ENCODE data around the gene TMEM61. TPM values are rescaled to one million over a fixed set of nuclear protein-coding genes. Genes with fewer than 3 reads are reported as not detected.
"Not testable (repeated sequence)": the region's sequence is repeated elsewhere in the genome, so short reads cannot be mapped to it uniquely, and the experiment has no call there.

TMEM61 gene
- total RNA-seq, 1 experiment from 2014 or later: 0.17 TPM

DNA sequence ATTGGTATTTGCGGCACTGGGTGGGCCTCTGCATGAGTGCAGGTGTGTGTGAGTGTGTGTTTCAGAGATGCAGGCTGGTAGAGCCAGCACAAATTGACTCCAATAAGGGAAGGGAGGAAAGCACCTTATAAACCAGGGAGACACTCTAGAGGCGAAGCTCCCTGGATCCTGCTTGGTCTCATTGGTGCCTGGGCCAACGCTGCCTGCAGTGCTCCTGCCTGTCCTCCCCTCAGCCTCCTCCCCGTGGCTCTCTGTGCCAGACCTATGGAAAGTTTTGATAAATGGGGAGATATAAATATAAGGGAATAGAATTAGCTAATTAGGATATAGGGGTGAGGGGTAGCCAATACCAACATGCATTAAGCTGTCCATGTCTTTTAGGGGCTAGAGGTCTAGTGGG is 20.9 kb downstream of the TMEM61 start:
- DNase-seq (ENCODE audit: low spot score): no peak

DNA sequence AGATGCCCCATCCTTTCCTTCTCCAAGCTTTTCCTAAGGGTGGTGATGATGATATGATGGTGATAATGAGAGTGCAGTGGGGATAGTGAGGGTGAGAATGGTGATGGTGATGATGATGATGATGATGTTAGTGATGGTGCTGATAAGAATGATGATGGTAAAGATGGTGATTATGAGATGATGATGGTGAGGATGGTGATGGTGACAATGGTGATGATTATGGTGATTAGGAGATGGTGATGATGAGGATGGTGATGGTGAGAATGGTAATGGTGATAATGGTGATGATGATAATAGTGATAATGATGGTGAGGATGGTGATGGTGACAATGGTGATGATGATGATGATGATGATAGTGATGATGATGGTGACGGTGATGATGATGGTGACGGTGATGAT is 22.3 kb downstream of the TMEM61 start:
- DNase-seq (ENCODE audit: low spot score): no peak

DNA sequence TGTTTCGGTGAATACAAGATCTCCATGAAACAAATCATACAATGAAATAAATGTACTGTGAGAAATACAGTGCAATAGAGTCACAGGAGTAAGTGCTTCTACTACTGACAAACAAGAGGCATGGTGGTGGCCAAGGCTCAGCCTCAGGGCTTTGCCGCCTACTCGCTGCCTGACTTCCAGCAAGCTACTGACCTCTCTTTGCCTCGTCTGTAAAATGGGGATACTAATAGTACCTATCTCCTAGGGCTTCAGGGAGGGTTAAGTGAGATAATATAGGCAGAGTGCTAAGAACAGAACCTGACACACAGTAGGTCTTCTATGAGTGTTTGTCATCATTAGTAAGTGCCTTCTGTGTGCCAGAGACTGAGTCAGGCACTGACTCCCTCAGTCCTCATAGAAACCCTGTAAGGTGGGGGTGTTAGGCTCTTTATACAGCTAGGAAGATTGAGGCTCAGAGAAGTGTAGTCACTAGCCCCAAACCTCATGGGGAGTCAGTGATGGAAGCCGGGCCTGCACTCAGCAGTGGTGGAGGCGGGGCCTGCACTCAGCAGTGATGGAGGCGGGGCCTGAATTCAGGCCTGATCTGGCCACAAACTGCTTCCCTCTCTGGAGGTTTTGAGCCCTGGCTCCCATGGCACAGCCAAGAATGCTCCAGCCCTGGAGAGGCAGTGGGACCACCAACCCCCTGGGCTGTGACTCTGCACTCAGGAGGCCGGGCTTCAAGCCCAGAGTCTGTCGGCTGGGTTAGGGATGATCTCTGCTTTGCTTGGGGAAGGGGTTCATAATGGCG is 25.1 kb downstream of the TMEM61 start:
- no peak for DNase-seq (ENCODE audit: low spot score)

DNA sequence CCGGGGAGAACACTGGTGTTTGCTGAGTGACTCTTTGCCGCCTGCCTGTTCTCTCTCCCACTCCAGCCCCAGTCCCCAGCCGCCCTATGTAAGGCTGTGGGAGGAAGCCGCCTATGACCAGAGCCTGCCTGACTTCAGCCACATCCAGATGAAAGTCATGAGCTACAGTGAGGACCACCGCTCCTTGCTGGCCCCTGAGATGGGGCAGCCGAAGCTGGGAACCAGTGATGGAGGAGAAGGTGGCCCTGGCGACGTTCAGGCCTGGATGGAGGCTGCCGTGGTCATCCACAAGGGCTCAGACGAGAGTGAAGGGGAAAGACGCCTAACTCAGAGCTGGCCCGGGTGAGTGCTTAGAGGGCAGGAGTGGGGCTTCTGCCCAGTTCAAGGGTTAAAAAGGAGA is 26.5 kb downstream of the TMEM61 start:
- no peak for DNase-seq (ENCODE audit: low spot score)

DNA sequence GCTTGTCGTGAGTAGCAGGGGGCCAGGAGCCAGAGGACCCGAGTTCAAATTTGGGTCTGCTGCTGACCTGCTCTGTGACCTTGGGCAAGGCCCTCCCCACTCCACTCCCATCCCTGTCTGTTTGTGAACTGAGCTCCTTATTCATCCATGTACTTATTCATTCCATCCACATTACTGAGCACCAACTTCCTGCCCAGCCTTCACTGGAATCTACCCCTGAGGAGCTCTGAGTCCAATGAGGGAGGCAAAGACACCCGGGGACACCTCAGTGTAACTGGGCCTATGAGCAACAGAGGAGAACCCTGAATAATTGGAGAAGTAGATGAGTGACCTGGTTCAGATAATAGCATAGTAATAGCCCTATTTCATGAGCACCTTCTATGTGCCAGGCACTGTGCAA is 27.2 kb downstream of the TMEM61 start:
- DNase-seq (ENCODE audit: low spot score): no peak

DNA sequence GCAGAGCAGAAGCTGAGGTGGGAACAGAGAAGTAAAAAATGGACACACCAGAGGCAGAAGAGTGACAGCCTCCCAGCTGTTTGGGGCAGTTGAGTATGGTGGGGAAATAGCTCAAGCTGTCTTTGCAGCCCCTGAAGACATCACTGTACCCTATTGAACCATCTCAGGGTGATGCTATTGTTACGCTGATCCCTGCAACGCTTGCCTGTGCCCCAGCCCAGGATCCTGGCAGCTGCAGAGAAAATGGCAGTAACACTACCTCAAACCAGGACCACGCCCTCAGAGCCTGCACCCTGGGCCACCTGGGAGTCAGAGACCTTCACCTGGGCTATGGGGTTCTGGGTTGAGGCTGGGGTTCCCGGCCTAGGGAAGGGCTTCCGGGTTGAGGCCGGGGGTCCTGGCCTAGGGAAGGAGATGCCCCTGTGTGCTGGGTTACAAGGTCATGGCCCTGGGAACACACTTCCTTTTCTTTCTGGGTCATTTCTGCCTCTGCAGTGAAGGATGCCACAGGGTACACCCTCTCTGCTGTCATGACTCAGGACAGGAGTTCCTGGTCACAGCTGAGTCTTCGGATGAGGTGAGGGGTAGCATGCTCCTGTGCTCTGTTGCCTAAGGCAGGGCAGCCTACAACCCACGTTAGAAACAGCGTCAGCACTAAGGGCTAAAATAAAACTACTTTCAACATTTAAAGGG is 29.9 kb downstream of the TMEM61 start:
- no peak for DNase-seq (ENCODE audit: low spot score)

DNA sequence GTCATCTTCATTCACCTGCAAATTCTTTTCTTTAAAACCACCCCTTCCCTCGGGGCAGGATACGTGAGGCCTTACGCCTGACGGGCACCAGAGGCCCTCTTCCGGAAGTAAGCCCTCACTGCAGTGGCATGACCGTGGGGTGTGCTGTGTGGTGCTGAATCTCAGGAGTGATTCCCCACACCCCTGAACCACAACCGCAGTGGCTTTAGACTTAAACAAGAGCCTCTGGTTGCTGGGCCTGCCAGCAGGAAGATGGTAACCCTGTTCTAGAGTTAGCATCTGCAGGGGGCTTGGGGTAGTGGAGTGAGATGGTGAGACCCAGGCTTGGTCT is 30.4 kb downstream of the TMEM61 start:
- no peak for DNase-seq (ENCODE audit: low spot score)

DNA sequence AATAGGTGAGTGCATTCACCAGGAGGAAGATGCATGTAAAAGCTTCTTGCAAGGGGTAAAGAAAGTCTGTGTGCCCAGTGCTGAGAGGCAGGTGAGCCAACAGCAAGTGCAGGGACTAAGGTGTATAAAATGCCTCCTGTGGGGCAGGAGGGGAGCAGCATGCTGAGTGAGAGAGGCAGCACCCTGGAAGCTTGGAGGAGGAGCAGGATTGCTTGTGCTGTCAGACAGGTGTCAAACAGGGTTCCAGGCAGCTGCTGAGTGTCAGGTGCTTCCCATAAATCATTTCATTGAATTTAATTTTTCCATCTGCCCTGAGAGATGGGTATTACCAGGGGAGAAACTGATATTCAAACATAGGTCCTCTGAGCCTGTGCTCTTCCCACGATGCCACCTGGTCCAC is 32.2 kb downstream of the TMEM61 start:
- DNase-seq (ENCODE audit: low spot score): no peak

DNA sequence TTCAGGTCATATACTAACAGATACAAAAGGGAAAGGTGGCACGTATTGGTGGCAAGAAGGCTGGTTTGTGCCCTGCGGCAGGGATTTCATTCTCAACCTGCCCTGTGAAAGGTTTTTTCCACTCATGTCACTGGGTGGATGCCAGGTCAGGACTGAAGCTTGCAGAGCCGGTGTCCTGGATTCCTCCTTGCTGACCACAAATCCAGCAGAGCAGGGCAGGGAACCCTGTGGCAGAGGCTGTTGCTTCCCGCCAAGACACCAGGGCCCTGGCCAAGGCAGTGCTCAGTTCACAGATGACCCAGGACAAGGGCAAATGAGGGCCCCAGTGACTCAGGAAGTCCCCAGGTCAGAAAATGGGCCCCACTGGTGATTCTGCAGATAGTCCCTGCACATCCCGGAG is 34.7 kb downstream of the TMEM61 start:
- no peak for DNase-seq (ENCODE audit: low spot score)

DNA sequence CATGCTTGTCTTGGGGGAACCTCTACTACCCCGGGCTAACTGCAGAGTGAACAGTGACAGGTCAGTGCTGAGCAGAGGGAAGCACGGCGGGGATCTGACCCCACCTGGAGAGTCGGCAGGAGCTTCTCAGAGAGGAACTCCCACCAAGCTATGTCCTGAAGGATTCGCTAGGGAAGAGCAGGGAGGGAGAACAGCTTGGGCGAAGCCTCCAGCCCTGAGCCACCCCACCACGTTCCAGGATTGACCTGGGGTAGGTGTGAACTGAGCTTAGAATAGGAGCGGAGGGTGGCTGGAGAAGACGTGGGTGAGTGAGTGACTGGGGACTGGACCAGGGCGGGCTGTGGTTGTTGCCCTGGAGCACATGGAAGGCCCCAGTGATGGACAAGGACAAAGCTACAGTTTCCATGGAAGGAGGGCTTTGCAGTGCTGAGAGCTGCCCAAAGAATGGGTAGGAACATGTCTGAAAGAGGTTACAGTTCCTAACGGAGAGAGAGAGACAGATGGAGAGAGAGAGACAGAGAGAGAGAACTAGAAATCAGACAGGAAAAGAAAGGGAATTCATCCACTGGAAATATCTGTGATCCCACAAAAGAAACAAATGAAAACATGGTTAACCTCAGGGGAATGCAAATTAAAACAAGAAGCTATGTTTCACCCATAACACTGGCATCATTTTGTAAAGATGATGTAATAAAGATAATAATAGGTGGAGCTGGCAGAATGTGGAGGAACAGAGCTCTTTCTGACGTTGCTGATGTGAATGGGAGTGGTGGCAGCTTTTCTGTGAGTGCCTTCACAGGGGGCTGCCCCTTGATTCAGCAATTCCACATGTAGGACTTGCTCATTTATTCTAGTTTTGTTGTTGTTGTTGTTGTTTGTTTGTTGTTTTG is 35.5 kb downstream of the TMEM61 start:
- no peak for DNase-seq (ENCODE audit: low spot score)

DNA sequence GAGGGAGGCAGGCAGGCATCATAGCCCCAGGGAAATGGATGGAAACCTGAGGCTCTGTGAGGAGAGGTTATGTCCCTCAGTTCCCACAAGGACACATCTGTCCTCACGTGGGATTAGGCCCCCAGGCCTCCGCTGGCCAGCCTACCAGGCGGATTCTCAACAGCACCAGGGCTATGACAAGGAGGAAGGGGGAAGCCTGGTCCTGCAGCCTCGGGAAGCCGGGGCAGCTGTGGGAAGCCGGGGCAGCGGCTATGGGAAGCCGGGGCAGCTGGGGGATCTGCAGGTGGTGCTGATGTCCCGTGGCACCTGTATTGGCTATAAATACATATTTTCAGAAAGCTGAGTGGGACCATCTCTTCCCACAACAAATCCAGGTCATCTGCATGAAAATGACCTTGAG is 38.0 kb downstream of the TMEM61 start:
- no peak for DNase-seq (ENCODE audit: low spot score)

DNA sequence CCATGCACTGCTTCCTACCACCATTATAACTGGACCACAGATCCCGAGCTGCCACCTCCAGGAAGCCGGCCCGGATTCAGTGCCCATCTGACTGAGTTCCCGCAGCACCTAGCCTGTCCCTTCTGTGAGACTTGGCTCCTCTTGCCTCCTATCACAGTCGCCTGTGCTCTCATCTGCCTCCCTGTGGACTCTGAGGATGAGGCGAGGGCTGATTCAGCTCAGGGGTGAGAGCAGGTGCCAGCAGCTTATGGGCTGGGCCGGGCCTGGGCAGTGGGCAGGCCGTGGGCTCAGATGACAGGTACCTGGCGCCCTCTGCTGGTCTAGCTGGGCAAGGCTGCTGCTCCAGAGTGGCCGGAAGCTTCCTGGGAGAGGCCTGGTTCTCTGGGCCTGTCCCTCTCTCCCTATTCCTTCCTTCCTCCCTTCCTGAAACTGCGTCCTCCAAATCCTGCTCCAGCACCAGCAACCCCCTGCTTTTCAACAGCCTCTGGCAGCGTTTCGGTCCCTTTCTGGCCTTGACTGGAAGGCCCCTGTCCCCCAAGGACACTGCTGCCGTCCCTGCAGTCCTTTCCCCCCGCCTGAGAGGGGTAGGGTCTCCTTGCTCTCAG is 41.6 kb downstream of the TMEM61 start:
- peak; percentile 95 for DNase-seq (ENCODE audit: low spot score)

DNA sequence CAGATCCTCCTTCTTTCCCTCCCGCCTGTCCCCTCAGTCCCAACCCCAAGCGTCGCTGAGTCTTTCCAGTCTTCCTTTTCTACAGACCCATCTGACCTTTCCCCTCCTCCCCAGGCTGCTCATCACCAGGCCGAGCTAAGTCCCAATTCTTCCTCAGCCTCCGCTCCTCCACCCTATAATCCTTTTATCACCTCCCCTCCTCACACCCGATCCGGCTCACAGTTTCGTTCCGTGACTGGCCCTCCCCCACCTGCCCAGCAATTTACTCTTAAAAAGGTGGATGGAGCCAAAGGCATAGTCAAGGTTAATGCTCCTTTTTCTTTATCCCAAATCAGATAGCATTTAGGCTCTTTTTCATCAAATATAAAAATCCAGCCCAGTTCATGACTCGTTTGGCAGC is 43.7 kb downstream of the TMEM61 start:
- DNase-seq (ENCODE audit: low spot score): not testable (repeated sequence)

DNA sequence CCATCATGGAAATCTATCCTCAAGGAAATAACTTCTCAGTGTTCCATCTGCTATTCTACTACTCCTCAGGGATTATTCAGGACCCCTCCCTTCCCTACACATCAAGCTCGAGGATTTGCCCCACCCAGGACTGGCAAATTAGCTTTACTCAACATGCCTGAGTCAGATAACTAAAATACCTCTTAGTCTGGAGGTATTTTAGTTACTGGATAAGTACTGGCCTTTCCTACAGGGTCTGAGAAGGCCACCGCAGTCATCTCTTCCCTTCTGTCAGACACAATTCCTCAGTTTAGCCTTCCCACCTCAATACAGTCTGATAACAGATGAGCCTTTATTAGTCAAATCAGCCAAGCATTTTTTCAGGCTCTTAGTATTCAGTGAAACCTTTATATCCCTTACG is 46.3 kb downstream of the TMEM61 start:
- not testable (repeated sequence) for DNase-seq (ENCODE audit: low spot score)

DNA sequence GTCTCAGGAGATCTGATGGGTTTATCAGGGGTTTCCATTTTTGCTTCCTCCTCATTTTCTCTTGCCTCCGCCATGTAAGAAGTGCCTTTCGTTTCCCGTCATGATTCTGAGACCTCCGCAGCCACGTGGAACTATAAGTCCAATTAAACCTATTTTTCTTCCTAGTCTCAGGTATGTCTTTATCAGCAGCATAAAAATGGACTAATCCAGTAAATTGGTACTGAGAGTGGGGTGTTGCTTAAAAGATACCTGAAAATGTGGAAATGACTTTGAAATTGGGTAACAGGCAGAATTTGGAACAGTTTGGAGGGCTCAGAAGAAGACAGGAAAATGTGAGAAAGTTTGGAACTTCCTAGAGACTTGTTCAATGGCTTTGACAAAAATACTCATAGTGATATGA is 50.7 kb downstream of the TMEM61 start:
- DNase-seq (ENCODE audit: low spot score): not testable (repeated sequence)

DNA sequence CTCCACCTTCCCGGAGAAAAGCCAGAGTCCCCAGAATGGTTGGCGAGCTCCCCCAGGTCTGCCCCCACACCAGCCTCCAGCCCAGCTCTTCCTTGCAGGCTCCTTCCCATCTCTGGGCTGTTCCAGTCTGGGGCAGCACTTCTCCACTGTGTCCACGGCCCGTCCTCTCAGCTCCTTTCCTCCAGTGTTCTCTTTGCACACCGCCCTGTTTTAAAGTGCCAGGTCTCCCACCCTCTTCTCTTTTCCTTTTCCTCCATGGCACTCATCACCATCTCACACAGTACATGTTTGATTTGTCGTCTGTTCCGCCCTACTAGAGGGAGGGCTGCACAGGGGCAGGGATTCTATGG is 52.8 kb downstream of the TMEM61 start:
- no peak for DNase-seq (ENCODE audit: low spot score)

DNA sequence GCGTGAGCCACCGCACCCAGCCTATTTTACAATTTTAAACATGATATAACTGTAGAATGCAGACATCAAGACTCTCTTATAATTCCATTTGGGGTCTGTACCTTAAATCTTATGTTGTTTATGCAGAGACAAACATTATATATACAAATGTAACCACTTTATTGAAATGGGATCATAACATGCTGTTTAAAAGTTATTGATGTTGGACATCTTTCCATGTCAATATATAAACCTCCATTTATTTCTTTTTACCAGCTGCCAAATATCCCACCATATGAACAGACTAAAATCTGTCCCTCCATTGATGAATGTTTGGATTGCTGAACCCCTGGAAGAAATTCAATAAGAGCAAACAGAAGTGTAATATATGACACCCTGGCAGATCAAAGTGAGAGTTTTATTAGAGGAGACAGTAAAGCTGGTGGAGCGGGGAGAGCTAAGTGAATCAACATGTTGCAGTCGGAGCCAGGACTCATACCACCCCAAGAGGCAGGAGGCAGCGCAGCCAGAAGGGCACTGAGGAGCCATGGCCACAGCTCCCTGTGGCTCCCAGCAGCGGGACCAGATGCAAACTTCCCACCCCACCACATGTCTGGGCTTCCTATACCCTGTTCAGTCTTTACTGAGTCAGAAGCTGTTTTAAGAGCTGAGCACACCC is 54.2 kb downstream of the TMEM61 start:
- no peak for DNase-seq (ENCODE audit: low spot score)

DNA sequence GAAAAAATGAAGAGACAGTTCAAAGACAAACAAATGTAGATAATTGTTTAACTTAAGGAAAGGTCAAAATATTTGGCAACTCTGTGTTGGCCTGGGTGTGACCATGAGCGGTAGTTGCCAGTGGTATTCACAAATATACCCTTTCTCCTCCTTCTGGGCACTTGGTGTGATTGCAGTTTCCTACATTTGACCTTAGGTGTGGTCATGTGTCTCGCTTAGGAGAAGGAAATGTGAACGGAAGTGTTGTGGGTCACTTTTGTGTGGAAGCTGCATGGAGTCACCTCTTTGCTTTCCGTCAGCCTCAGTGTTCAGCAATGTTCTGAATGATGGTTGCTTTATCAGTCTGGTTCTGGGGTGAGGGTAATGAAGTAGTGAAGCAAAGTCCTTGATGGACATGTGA is 55.5 kb downstream of the TMEM61 start:
- DNase-seq (ENCODE audit: low spot score): no peak

DNA sequence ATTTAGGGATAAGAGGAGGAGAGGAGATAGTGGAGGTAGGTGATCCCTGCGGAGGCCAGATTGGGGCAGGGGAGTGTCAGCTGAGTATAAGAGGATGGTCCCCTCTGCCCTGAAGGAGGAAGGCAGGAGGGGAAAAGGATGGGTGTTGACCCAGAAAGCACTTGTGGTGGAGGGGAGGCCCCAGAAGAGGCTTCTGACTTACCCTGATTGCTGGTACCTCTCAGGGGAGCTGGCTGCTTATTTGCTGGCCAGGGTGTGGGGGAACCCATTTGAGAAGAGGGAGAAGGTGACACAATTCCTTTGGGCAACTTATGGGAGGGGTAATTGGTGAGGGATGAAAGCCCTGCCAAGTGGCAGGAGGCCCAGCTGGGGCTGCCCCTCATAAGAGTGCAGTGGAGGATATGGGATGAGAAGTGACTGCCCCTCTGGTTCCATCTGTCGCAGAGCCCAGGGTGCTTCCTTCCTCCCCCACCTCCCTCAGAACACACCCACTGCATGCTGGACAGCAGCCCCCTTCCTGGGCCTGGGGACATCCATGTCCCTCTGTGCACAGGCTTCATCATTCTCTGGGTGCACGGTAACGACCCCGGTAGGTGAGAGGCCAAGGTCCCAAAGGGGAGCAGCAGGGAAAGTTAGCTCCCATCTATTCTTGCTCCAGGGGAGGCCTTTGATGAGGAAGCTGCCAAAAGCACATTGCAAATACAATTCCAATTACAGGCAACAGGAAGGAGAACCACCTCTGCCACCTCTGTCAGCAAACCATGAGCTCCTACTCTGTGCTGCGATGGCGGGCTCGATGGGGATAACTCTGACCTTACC is 57.5 kb downstream of the TMEM61 start:
- DNase-seq (ENCODE audit: low spot score): no peak

DNA sequence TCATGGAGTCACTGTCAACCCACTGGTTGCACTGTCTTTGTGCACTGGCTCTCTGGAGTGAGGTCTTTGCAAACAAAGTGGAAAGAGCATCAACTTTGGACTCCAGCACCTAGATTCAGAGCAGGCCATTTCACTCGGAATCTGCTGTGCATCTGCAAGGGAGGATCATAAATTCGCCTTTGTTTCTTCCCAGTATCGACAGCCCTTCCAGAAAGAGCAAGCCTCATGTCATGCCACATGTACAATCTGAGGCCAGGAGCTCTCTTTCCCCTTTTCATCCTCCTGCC is 58.1 kb downstream of the TMEM61 start:
- no peak for DNase-seq (ENCODE audit: low spot score)

DNA sequence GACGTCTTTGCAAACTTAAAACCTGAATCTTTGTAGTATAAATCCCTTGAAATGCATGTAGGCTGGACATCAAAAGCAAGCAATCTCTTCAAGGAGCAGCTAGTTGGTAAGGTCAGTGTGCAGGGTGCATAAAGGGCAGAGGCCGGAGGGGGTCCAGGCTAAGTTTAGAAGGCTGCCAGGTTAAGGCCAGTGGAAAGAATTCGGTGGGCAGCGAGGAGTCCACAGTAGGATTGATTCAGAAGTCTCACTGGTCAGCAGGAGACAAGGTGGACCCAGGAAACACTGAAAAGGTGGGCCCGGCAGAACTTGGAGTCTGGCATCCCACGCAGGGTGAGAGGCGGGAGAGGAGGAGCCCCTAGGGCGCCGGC is 58.5 kb downstream of the TMEM61 start:
- no peak for DNase-seq (ENCODE audit: low spot score)
